NCI-H1694 (cell line): ENCODE measurements around the gene RRN3.
"Not testable (repeated sequence)": the region's sequence is repeated elsewhere in the genome, so short reads cannot be mapped to it uniquely, and the experiment has no call there.

Experiments used
- DNase-seq: peaks from one replicate; lab custom pipeline; 2025; lab: John Stamatoyannopoulos, UW

Gene RRN3

GRCh38 chr16:15051387-15051951, 42.6 kb downstream of the RRN3 start:
- no peak for DNase-seq

- DNase-seq, result not testable (repeated sequence)
Observed at GRCh38 chr16:15050440-15050839, 43.6 kb downstream of the RRN3 start.

- DNase-seq, result no peak
Observed at GRCh38 chr16:15049581-15050180, 44.4 kb downstream of the RRN3 start.

DNA sequence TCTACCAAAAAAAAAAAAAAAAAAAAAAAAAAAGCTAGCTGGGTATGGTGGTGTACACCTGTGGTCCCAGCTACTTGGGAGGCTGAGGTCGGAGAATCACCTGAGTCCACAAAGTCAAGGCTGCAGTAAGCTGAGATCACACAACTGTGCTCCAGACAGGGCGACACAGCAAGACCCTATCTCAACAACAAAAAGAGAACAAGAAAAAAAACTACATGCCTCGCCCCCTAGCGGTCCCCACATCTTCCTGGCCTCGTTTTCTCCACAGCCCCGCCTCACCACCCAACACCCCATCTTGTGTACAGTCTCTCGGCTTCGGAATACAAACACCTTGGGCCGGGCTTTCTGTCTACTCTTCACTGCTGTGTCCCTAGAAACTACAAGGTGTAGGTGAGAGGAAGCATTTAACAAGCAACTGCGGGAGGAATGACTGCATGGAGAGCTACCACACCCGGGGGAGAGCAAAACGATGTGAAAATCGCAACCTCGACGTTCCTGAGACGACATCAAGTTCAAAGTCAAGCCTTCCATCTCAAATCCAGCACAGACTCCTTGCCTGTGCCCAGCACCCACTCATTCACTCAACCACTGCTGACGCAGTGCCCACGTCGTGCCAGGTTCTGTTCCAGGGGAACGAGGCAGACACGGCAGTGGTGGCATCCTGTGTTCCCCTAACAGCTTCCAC, 47.2 kb downstream of the RRN3 start:
- DNase-seq, result no peak

- DNase-seq, result not testable (repeated sequence)
Observed at GRCh38 chr16:15045270-15045669, 48.8 kb downstream of the RRN3 start.

- no peak for DNase-seq
Observed at GRCh38 chr16:15044286-15044685, 49.8 kb downstream of the RRN3 start.

DNA sequence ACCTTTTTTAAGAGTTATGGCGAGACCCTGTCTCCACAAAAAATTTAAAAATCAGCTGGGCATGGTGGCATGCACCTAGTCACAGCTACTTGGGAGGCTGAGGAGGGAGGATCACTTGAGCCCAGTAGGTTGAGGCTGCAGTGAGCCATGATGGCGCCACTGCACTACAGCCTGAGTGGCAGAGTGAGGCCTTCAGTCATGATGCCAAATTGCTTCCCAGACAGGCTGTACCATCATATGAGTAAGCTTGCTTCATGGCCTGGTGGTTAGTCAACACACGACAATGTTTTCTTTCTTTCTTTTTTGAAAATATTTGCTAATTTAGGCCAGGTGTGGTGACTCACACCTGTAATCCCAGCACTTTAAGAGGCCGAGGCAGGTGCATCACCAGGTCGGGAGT, 50.7 kb downstream of the RRN3 start:
- DNase-seq, result no peak

DNA sequence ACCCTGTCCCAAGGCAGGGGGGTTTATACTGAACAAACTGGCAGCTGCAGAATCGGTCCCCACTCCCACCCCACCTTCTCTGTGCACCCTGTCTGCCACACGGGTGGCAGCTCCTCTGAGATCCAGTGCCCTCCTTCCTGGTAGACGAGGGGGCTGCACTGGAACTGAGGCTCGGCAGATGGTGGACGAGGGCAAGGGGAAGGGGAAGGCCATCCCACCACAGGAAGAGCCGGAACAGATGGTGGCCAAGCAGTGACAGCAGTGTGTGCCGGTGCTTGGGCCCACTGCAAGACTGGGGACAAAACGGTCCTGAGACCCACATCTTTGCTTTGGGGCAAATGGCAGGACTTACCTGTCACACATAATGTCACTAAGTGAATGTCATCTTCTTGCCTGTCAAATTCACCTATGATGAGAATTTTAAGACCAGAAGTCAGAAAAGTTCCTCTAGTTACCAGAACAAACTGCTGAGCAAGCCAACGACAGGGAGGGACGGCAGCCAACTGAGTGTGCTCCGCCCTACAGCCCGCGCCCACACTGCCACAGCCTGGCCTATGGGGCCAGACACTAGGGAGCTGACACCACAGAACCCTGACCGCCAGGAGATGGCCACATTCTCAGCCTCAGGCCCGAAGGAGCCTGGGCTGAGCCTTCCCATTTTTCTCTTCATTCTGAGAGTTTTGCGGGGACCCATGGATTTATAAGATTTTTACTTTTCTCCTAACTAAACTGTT, 52.6 kb downstream of the RRN3 start:
- no peak for DNase-seq

GRCh38 chr16:15038689-15039088, 55.4 kb downstream of the RRN3 start:
- no peak for DNase-seq

GRCh38 chr16:15037745-15038144, 56.3 kb downstream of the RRN3 start:
- DNase-seq, result no peak

DNA sequence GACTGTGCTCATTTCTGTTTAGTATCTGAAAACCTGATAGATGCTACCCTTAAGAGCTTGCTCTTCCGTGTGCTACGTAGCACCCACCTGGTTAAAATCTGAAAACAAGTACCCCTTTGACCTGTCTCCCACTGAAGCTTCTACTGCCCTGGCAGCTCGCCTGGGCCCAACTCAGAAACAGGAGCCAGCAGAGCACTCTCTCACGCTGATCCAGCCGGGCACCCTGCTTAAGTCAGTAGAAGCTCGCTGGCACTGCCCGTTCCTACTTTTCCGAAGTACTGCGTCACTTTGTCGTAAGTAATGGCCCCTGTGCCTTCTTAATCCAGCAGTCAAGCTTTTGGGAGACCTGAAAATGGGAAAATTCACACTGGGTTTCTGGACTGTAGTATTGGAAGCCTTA, 57.1 kb downstream of the RRN3 start:
- DNase-seq, result no peak

DNA sequence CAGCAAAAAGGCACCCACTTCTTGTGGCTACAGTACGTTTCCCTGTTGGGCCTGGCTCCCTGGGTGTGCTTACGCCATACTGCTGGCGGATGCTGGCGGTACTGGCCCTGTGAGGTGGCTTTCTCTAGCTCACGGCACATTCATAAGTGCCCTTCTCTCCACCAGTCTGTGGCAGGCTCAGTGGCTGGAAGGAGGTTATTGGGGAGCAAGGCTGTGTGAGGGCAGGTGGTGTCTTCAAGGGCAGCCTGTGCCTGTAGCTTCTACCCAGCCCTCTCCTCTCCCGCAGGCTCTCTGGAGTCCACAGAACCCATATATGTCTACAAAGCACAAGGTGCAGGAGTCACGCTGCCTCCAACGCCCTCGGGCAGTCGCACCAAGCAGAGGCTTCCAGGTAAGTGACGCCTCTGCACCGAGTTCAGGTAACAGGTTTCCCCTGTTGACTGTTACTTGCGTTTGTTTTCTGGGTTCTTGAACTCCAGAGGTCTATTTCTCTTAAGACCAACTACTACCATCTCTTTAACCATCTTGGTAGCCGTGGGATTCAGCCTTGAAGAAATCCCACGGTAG, 58.8 kb downstream of the RRN3 start:
- DNase-seq, result no peak

GRCh38 chr16:15034266-15035162, 59.6 kb downstream of the RRN3 start:
- DNase-seq, result no peak

DNA sequence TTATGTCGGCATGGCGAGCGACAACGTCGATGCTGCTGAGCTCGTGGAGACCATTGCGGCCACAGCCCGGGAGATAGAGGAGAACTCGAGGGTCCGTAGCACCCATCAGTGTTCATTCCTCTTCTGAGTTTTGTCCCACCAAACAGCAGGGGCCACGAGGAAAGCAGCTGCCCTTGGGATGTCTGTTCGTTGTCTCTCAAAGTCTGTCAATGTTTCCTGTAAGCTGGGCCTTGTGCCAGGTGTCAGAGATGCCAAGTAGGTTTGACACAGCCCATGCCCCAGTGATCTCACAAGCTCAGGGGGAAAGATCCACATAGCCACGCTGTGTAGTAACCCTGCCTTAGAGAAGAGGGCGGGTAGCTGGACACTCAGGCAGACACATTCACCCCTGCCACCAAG, 60.8 kb downstream of the RRN3 start:
- no peak for DNase-seq

- no peak for DNase-seq
Observed at GRCh38 chr16:15032547-15033308, 61.3 kb downstream of the RRN3 start.

- DNase-seq, result no peak
Observed at GRCh38 chr16:15031586-15031985, 62.5 kb downstream of the RRN3 start.

DNA sequence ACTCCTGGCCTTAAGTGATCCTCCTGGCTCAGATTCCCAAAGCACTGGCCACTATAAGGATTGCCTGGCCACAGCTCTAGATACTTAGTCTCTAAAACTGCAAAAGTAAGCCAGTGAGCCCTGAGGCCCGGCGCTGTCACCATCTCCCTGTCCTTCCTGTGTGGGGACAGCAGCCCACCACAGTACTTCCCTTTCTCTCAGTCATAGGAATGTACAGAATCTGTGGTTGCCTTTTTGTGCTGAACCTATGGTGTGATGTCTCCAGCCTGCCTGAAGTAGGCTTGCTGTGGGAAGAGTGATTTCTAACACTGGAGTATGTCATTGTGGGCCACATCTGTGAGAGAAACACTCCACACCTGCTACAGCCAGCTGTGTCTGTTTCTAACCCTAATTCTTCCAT, 62.9 kb downstream of the RRN3 start:
- no peak for DNase-seq

DNA sequence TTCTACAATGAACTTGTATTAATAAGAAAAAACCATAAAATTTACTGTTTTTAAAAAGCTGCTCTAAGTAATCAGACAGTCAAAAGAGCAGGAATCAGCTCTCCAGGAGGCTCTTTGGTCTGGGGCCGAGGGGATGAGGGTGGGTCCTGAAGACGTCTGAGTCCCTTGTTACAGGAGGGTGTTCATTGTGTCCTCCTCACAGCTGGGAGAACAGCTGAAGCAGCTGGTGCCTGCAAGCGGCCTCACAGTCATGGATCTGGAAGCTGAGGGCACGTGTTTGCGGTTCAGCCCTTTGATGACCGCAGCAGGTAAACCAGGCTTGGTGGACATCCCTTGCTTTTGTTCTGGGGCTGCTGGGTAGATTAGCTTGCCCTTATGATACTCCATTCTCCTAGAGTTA, 64.3 kb downstream of the RRN3 start:
- not testable (repeated sequence) for DNase-seq

DNA sequence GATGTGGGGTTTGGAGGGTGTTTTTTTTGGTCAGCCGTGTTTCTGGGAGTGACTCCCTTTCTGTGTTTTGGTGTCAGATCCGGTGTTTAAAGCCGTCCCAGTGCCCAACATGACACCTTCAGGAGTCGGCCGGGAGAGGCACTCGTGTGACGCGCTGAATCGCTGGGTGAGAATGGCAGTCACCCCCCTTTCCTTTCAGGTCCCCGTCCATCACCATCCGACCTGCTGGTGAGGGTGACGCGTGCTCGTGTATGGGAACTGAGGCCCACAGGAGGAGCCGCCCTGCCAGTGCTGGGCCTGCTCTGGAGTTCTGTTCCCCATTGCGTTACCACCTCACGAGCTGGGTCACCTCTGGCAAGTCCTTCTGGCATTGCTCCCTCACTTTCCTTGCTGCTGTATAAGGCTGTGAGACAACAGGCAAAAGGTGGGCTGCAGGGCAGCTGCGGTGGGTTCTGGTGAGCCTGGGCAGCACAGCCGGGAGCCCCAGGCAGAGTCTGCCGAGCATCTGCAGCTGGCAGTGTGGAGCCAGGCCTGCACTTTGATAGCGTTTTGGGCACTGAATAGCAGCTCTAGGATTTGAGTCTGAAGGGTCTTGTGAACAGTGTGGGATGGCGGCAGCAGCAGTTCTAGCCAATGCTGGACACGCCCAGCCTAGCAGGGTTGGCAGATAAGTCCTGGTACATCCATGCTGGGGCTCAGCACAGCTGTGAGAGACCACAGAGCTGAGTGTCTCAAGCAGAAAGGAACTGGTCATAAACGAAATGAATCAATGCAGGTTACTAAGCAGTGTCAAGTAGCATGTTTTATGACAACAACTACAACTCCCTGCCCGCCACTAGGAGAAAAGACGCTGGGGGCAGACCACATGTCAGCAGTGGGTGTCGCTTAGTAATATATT, 65.0 kb downstream of the RRN3 start:
- not testable (repeated sequence) for DNase-seq

DNA sequence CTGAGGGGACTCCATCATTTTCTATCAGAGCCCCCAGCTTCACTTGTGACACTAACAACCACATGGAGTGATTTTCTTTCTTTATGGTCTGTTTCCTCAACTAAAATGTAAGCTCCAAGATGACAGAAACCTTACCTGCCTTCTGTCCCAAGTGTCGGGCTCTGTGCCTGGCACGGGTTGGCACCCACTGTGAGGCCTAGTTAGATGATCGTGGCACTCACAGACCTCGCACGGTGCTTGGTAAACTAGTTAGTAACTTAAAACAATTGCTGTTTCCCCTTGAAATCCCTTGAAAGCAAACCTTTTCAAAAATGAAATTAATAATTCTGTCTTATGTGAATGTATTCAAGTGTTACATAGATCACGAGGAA, 65.7 kb downstream of the RRN3 start:
- not testable (repeated sequence) for DNase-seq
